Stomach (tissue), 9 donors: ENCODE data around the gene KISS1R. TPM values are rescaled to one million over a fixed set of nuclear protein-coding genes. Genes with fewer than 3 reads are reported as not detected.
A peak's percentile ranks its signal among the peaks of the same experiment; 100 is the strongest.

ENCODE experiments used
- DNase-seq, 2 donors: peaks; one replicate each; pipeline versions ENCODE4 v3.0.0 to v3.0.0-alpha.2; 2013 to 2019
- H3K27ac ChIP-seq, 5 donors: fragments of 200-600 bp in 4 of 5; sonication (generic) in 4 of 5; one replicate each; pipeline ENCODE4 v1.5.1; 2013 to 2019; ENCODE audit warnings: mild to moderate bottlenecking in 1 of 5, moderate library complexity in 1 of 5
- H3K27me3 ChIP-seq, 3 donors: fragments of 200-600 bp; sonication (generic); one replicate each; pipeline ENCODE4 v1.5.1; 2017 to 2019; ENCODE audit warnings: mixed run types in 1 of 3
- H3K36me3 ChIP-seq, 4 donors: fragments of 200-600 bp; sonication (generic); 1 replicate in 3 of 4; 2 replicates in 1 of 4; pipeline ENCODE4 v1.5.1; 2016 to 2019
- H3K4me1 ChIP-seq, 4 donors: fragments of 200-600 bp; sonication (generic); one replicate each; pipeline ENCODE4 v1.5.1; 2016 to 2019
- H3K4me3 ChIP-seq, 4 donors: fragments of 200-600 bp; sonication (generic) in 3 of 4; one replicate each; pipeline ENCODE4 v1.5.1; 2016 to 2019; ENCODE audit warnings: mild to moderate bottlenecking in 1 of 4
- H3K9me3 ChIP-seq, 4 donors: fragments of 200-600 bp; sonication (generic); one replicate each; pipeline ENCODE4 v1.5.1; 2016 to 2019
- EP300 ChIP-seq: sonication (generic); formaldehyde crosslinking; IDR thresholded peaks from one replicate; pipeline ENCODE4 v1.6.1; 2017; ENCODE audit warnings: antibody characterized with exemption
- POLR2A ChIP-seq, 4 donors: fragments of 450-650 bp; IDR thresholded peaks; one replicate each; pipeline ENCODE4 v1.6.1; 2016; ENCODE audit warnings: antibody characterized with exemption in 4 of 4, control low read depth in 2 of 4, mild to moderate bottlenecking in 1 of 4, moderate library complexity in 1 of 4
- POLR2AphosphoS5 ChIP-seq, 3 donors: sonication (generic); formaldehyde crosslinking; IDR thresholded peaks; one replicate each; pipeline ENCODE4 v1.6.1; 2016; ENCODE audit warnings: antibody characterized with exemption in 3 of 3
- WGBS, 5 donors: extraction: QIAGEN DNeasy Blood & Tissue Kit in 3 of 5; methylation state at CpG; one replicate each; pipeline versions ENCODE4 v1.1.5 to v1.1.7; 2013 to 2018; 5-methylcytosine and 5-hydroxymethylcytosine counted together
- intact Hi-C: fragments of 100-400 bp; cut with DNase I; formaldehyde crosslinking; loops from one replicate; pipeline ENCODE4 v1.15.1; 2023; ENCODE audit warnings: low total_unique reads
- polyA plus RNA-seq, 3 donors: library from polyadenylated mRNA; stranded (reverse); fragments of 200-250 nt; gene quantifications; one replicate each; pipeline ENCODE4 v1.2.3, GENCODE V29; 2013
- total RNA-seq, 5 donors: library from RNA; depleted of rRNA; stranded (reverse); fragments of >200 nt; gene quantifications; one replicate each; pipeline versions ENCODE4 v1.1.0 to v1.2.3, GENCODE V29; 2014 to 2016
- TF ChIP-seq, protein P1 (sequence below), 7 experiments: fragments of 450-650 bp in 4 of 7; fragments of 200-600 bp in 3 of 7; sonication (generic) in 3 of 7; IDR thresholded peaks; one replicate each; pipeline ENCODE4 v1.5.1; 2016 to 2019; ENCODE audit warnings: antibody characterized with exemption in 7 of 7, control low read depth in 2 of 7, mild to moderate bottlenecking in 1 of 7
- donor health status: healthy with polysubstance abuse.
- donor health status: Bipolar disorder and iron deficiency.
- donor health status: healthy.

The KISS1R gene
- total and polyA plus RNA-seq, 8 donors = not detected

GRCh38 chr19:872266-872951 is 44.7 kb upstream of the KISS1R start:
- peak; percentile 68 to 87 for DNase-seq
- peak overlapping the region; percentile 33 to 90 (median 69) for H3K27ac ChIP-seq
- H3K4me1 ChIP-seq = peaks cover 12 to 52% (median 33%) of the 10 kb centered on the region in 4 donors
- H3K36me3 ChIP-seq = peaks cover 25 to 91% (median 86%) of the 10 kb centered on the region in 4 donors
- no peaks in the 10 kb centered on the region for H3K9me3 ChIP-seq
- 44 to 68% (median 49%) methylated on average over 16 to 27 of the region's 27 CpGs for whole genome bisulfite sequencing, 5 donors
- TF ChIP-seq, protein P1, sequence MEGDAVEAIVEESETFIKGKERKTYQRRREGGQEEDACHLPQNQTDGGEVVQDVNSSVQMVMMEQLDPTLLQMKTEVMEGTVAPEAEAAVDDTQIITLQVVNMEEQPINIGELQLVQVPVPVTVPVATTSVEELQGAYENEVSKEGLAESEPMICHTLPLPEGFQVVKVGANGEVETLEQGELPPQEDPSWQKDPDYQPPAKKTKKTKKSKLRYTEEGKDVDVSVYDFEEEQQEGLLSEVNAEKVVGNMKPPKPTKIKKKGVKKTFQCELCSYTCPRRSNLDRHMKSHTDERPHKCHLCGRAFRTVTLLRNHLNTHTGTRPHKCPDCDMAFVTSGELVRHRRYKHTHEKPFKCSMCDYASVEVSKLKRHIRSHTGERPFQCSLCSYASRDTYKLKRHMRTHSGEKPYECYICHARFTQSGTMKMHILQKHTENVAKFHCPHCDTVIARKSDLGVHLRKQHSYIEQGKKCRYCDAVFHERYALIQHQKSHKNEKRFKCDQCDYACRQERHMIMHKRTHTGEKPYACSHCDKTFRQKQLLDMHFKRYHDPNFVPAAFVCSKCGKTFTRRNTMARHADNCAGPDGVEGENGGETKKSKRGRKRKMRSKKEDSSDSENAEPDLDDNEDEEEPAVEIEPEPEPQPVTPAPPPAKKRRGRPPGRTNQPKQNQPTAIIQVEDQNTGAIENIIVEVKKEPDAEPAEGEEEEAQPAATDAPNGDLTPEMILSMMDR (IDR thresholded peaks at IDR 0.05) = no peak
- TF ChIP-seq EP300 = no peak
- no peak for TF ChIP-seq POLR2A (IDR thresholded peaks at IDR 0.05)
- TF ChIP-seq POLR2AphosphoS5 (IDR thresholded peaks at IDR 0.05) = no peak
- intact Hi-C loops = no loop called here
- H3K27me3 ChIP-seq = no peaks in the 10 kb centered on the region
- H3K4me3 ChIP-seq = peak overlapping the region in 2 of 4 donors; percentile 4 to 15

DNA sequence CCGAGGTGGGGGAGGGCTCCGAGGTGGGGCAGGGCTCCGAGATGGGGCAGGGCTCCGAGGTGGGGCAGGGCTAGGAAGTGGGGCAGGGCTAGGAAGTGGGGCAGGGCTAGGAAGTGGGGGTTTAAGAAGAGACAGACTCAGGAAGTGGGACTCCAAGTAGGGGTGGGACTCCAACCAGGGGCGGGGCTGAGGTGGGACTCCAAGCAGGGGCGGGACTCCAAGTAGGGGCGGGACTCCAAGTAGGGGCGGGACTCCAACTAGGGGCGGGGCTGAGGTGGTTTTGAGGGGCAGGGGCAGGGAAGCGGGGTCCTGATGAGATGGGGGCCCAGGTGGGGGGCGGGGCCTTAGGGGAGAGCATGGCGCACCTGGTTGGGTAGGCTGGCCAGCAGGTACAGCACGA is 44.0 kb upstream of the KISS1R start:
- Histone ChIP-seq H3K27ac (peak overlapping the region in 2 of 5 donors; percentile 20 to 73), H3K9me3 (no peaks in the 10 kb centered on the region), H3K36me3 (peaks cover 19 to 87% (median 81%) of the 10 kb centered on the region in 4 donors), H3K27me3 (no peaks in the 10 kb centered on the region), H3K4me1 (peaks cover 12 to 49% (median 33%) of the 10 kb centered on the region in 4 donors), H3K4me3 (peak overlapping the region in 1 of 4 donors; percentile 15)
- TF ChIP-seq EP300 = no peak
- no peak for TF ChIP-seq POLR2AphosphoS5 (IDR thresholded peaks at IDR 0.05)
- TF ChIP-seq POLR2A (IDR thresholded peaks at IDR 0.05) = no peak
- TF ChIP-seq, protein P1 (IDR thresholded peaks at IDR 0.05) = no peak
- 71 to 100% (median 79%) methylated on average over 2 to 13 of the region's 13 CpGs for WGBS, 5 donors
- DNase-seq = peak in 1 of 2 donors; percentile 75
- intact Hi-C loops = no loop called here

DNA sequence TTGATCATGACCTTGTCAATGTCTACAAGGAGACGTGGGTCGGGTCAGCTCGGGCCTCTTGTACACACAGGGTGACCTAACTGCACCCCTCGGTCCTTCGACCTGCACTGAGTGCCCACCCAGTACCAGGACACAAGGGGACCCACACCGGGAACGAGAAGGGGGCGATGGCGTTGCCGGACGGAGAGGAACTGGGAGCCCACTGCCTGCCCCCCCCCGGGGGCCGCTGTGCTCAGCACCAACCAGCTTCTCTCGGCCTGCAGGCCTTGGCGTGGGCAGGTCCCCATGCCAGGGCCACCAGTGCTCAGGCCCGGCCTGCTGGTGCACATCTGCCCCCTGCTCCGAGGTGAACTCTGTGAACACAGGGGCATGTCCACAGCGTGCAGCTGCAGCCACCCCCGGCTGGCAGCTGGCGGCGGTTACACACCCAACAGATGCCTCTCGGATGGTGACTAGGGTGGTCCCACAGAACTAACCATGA is 43.5 kb upstream of the KISS1R start:
- DNase-seq = no peak
- peak overlapping the region in 1 of 5 donors; percentile 20 for H3K27ac ChIP-seq
- TF ChIP-seq POLR2AphosphoS5 (IDR thresholded peaks at IDR 0.05) = no peak
- H3K27me3 ChIP-seq = no peaks in the 10 kb centered on the region
- no peaks in the 10 kb centered on the region for H3K9me3 ChIP-seq
- no peak overlapping the region for H3K4me3 ChIP-seq
- peaks cover 16 to 84% (median 77%) of the 10 kb centered on the region in 4 donors for H3K36me3 ChIP-seq
- H3K4me1 ChIP-seq = peaks cover 12 to 44% (median 32%) of the 10 kb centered on the region in 4 donors
- intact Hi-C loops = no loop called here
- WGBS, 5 donors = 84 to 94% (median 89%) methylated on average over 9 to 22 of the region's 22 CpGs

GRCh38 chr19:875265-875879 is 41.8 kb upstream of the KISS1R start:
- intact Hi-C loops = no loop called here
- no peaks in the 10 kb centered on the region for H3K27me3 ChIP-seq
- 91 to 96% (median 94%) methylated on average over 25 to 28 of the region's 28 CpGs for WGBS, 5 donors
- peaks cover 23 to 84% (median 75%) of the 10 kb centered on the region in 4 donors for H3K36me3 ChIP-seq
- H3K4me1 ChIP-seq = peaks cover 9 to 31% (median 20%) of the 10 kb centered on the region in 4 donors
- TF ChIP-seq, protein P1 (IDR thresholded peaks at IDR 0.05) = no peak
- TF ChIP-seq POLR2A (IDR thresholded peaks at IDR 0.05) (no peak), POLR2AphosphoS5 (IDR thresholded peaks at IDR 0.05) (no peak), EP300 (no peak)
- DNase-seq = no peak
- H3K4me3 ChIP-seq = no peak overlapping the region
- no peaks in the 10 kb centered on the region for H3K9me3 ChIP-seq
- no peak overlapping the region for H3K27ac ChIP-seq
